HCT116 (cell line): Measurements from ENCODE around the gene LIPM. TPM values are rescaled to one million over a fixed set of nuclear protein-coding genes. Genes with fewer than 3 reads are reported as not detected.

ENCODE experiments used
- ATAC-seq: fragments of 200-7000 bp; cut with Tn5 transposase; 2 replicates; pipeline ENCODE4 v1.9.1; 2020; ENCODE audit warnings: mild to moderate bottlenecking, moderate library complexity
- BruUV-seq: library from RNA; stranded (reverse); fragments of 400-500 nt; replicated peaks from 2 replicates; lab custom pipeline; 2021; lab: Mats Ljungman, UMichigan
- CTCF ChIA-PET: fragments of 300-600 bp; sonication (Branson Sonifier 250); formaldehyde crosslinking; loops from one replicate; lab custom pipeline; 2021; ENCODE audit warnings: antibody characterized with exemption; lab: Charles Lee
- POLR2A ChIA-PET: fragments of 300-600, 350-600 bp; sonication (Branson Sonifier 250); formaldehyde crosslinking; loops from one replicate; lab custom pipeline; 2021; ENCODE audit warnings: antibody characterized with exemption; lab: Charles Lee
- RAD21 ChIA-PET, 2 experiments: fragments of 300-600 bp; sonication (Branson Sonifier 250); formaldehyde crosslinking; loops; one replicate each; lab custom pipeline; 2023; ENCODE audit warnings: low total read pairs in 2 of 2; ENCODE audit not compliant: uncharacterized antibody in 2 of 2, unreplicated experiment in 2 of 2, low non-redundant PET in 1 of 2; lab: Charles Lee
- DNase-seq: peaks from one replicate; pipeline ENCODE4 v3.0.0-alpha.2; 2010; ENCODE audit warnings: low read depth, low spot score
- H2AFZ ChIP-seq: fragments of 200-600 bp; shearing (Covaris generic), sonication (generic); 2 replicates; pipeline ENCODE4 v1.6.1; 2017; ENCODE audit warnings: low read depth, mixed run types, mixed read lengths, antibody characterized with exemption, low read length; ENCODE audit not compliant: poor library complexity, severe bottlenecking
- H3K27ac ChIP-seq: 2 replicates; pipeline ENCODE4 v1.5.1; 2012; ENCODE audit warnings: low read depth, low read length
- H3K27me3 ChIP-seq: fragments of 200-600 bp; sonication (generic); 2 replicates; pipeline ENCODE4 v1.6.1; 2016; ENCODE audit warnings: mixed run types, low read length, mixed read lengths; ENCODE audit not compliant: insufficient read depth
- H3K36me3 ChIP-seq, 2 experiments: fragments of 200-500 bp in 1 of 2; fragments of 200-600 bp in 1 of 2; sonication (Bioruptor generic) in 1 of 2; sonication (generic) in 1 of 2; 2 replicates each; pipeline versions ENCODE4 v1.5.1 to v1.6.1; 2014 to 2016; ENCODE audit warnings: low read length in 2 of 2, inconsistent platforms in 1 of 2, mixed read lengths in 1 of 2, mixed run types in 1 of 2; ENCODE audit not compliant: insufficient read depth in 2 of 2, control insufficient read depth in 1 of 2
- H3K4me1 ChIP-seq, 2 experiments: fragments of 200-600 bp in 1 of 2; sonication (generic) in 1 of 2; 2 replicates each; pipeline versions ENCODE4 v1.5.1 to v1.6.1; 2012 to 2017; ENCODE audit warnings: low read length in 2 of 2, inconsistent platforms in 1 of 2, mild to moderate bottlenecking in 1 of 2, mixed read lengths in 1 of 2, mixed run types in 1 of 2, moderate library complexity in 1 of 2; ENCODE audit not compliant: insufficient read depth in 2 of 2, control insufficient read depth in 1 of 2
- H3K4me2 ChIP-seq: fragments of 200-600 bp; sonication (generic); 2 replicates; pipeline ENCODE4 v1.6.1; 2017; ENCODE audit warnings: mixed run types, low read length, mixed read lengths
- H3K4me3 ChIP-seq, 2 experiments: fragments of 200-600 bp in 1 of 2; sonication (generic) in 1 of 2; replicated peaks in 1 of 2; 2 replicates each; pipeline ENCODE4 v1.5.1; 2011 to 2016; ENCODE audit warnings: low read length in 2 of 2, control low read depth in 1 of 2, low read depth in 1 of 2, mild to moderate bottlenecking in 1 of 2, mixed read lengths in 1 of 2, mixed run types in 1 of 2
- H3K79me2 ChIP-seq: fragments of 200-600 bp; sonication (generic); 2 replicates; pipeline ENCODE4 v1.6.1; 2017; ENCODE audit warnings: mild to moderate bottlenecking, mixed run types, low read length, moderate library complexity, mixed read lengths; ENCODE audit not compliant: insufficient read depth
- H3K9ac ChIP-seq: fragments of 200-600 bp; sonication (generic); 2 replicates; pipeline ENCODE4 v1.6.1; 2016; ENCODE audit warnings: low read length, mixed read lengths
- H3K9me2 ChIP-seq: fragments of 200-600 bp; sonication (generic), shearing (Covaris generic); 2 replicates; pipeline ENCODE4 v1.6.1; 2017; ENCODE audit warnings: mixed run types, mild to moderate bottlenecking, moderate library complexity; ENCODE audit not compliant: insufficient read depth
- H3K9me3 ChIP-seq, 2 experiments: fragments of 200-500 bp in 1 of 2; fragments of 200-600 bp in 1 of 2; sonication (Bioruptor generic) in 1 of 2; sonication (generic) in 1 of 2; 2 replicates each; pipeline ENCODE4 v1.6.1; 2014 to 2017; ENCODE audit warnings: low read length in 2 of 2, mixed read lengths in 2 of 2, inconsistent platforms in 1 of 2, low read depth in 1 of 2, mild to moderate bottlenecking in 1 of 2, mixed run types in 1 of 2, moderate library complexity in 1 of 2; ENCODE audit not compliant: control insufficient read depth in 1 of 2, insufficient read depth in 1 of 2
- H4K20me1 ChIP-seq: fragments of 200-600 bp; sonication (generic), shearing (Covaris generic); 2 replicates; pipeline ENCODE4 v1.6.1; 2017; ENCODE audit warnings: mixed run types, mild to moderate bottlenecking, moderate library complexity; ENCODE audit not compliant: insufficient read depth
- CBX3 ChIP-seq: IDR thresholded peaks from 2 replicates; pipeline ENCODE4 v1.6.1; 2012; ENCODE audit warnings: low read depth
- CEBPB ChIP-seq: IDR thresholded peaks from 2 replicates; pipeline ENCODE4 v1.6.1; 2012; ENCODE audit warnings: low read depth
- EZH2 ChIP-seq: fragments of 200-600 bp; sonication (generic); IDR thresholded peaks from 2 replicates; pipeline ENCODE4 v1.6.1; 2017; ENCODE audit warnings: antibody characterized with exemption, mixed run types
- JUND ChIP-seq: IDR thresholded peaks from 2 replicates; pipeline ENCODE4 v1.6.1; 2012
- POLR2A ChIP-seq: IDR thresholded peaks from 2 replicates; pipeline ENCODE4 v1.7.0; 2011; ENCODE audit warnings: borderline replicate concordance; ENCODE audit not compliant: insufficient read depth, insufficient read length; ENCODE audit errors: extremely low read depth
- POLR2AphosphoS5 ChIP-seq: IDR thresholded peaks from 2 replicates; pipeline ENCODE4 v1.6.1; 2011; ENCODE audit warnings: mild to moderate bottlenecking, low read depth, low read length, moderate library complexity
- RAD21 ChIP-seq: IDR thresholded peaks from 2 replicates; pipeline ENCODE4 v1.6.1; 2012; ENCODE audit warnings: low read depth, mild to moderate bottlenecking
- SIN3A ChIP-seq: IDR thresholded peaks from 2 replicates; pipeline ENCODE4 v1.6.1; 2012; ENCODE audit warnings: low read depth
- SP1 ChIP-seq: IDR thresholded peaks from 2 replicates; pipeline ENCODE4 v1.6.1; 2012; ENCODE audit warnings: low read depth
- SRF ChIP-seq: IDR thresholded peaks from 2 replicates; pipeline ENCODE4 v1.6.1; 2012; ENCODE audit warnings: low read depth
- TCF7L2 ChIP-seq: IDR thresholded peaks from 2 replicates; pipeline ENCODE4 v1.7.0; 2011; ENCODE audit warnings: borderline replicate concordance, inconsistent platforms; ENCODE audit not compliant: insufficient read depth, insufficient read length; ENCODE audit errors: extremely low read depth
- ZFX ChIP-seq: fragments of 450-650 bp; IDR thresholded peaks from 2 replicates; pipeline ENCODE4 v1.6.1; 2017
- ZNF274 ChIP-seq: fragments of 200-500 bp; sonication (Bioruptor generic); IDR thresholded peaks from 2 replicates; pipeline ENCODE4 v1.6.1; 2014; ENCODE audit warnings: mild to moderate bottlenecking, low read depth, low read length, inconsistent platforms
- intact Hi-C: fragments of 100-400 bp; cut with micrococcal nuclease; formaldehyde crosslinking; loops from 2 replicates; pipeline ENCODE4 v1.10.0; 2022
- total RNA-seq: library from RNA; stranded (reverse); gene quantifications from one replicate; pipeline ENCODE4 v1.2.1, GENCODE V29; 2021; ENCODE audit not compliant: unreplicated experiment
- TF ChIP-seq, protein P1 (sequence below): IDR thresholded peaks from 2 replicates; pipeline ENCODE4 v1.6.1; 2012
- TF ChIP-seq, protein P2 (sequence below), 3 experiments: fragments of 200-600 bp in 1 of 3; sonication (generic) in 1 of 3; IDR thresholded peaks in 2 of 3; conservative IDR thresholded peaks in 1 of 3; 2 replicates each; pipeline ENCODE4 v1.5.1; 2012 to 2017; ENCODE audit warnings: low read depth in 2 of 3, low read length in 2 of 3, antibody characterized with exemption in 1 of 3, borderline replicate concordance in 1 of 3, control low read depth in 1 of 3, mild to moderate bottlenecking in 1 of 3, mixed read lengths in 1 of 3, mixed run types in 1 of 3, moderate library complexity in 1 of 3; ENCODE audit not compliant: insufficient read depth in 1 of 3
- TF ChIP-seq, protein P3 (sequence below): IDR thresholded peaks from 2 replicates; pipeline ENCODE4 v1.6.1; 2012; ENCODE audit warnings: low read depth

LIPM gene
- total RNA-seq, 1 experiment from 2014 or later = not detected

DNA sequence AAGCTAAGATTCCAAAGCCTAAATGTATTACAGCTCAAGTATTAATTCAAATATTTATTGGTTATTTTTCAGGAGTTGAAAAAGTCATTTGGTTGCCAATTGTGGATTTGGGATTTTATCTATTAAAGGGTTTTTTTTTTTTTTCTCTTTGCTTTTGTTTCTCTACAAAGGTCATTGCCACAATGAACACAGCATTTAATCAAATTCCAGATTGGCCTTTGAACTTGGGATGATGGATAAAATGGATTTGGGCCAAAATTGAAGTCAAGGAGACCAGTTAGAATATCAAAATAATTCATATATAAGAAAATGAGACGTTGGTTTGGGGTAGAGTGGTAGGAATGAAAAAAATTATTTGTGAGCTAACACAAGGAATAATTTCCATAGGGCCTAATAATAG is 33.1 kb upstream of the LIPM start:
- no peaks in the 10 kb centered on the region for H3K9me2 ChIP-seq
- RAD21 ChIA-PET = interaction anchor here in 1 of 2 experiments (0.6 kb wide), 1 partner anchor 205 kb away, joined by 3 read pairs; no protein-coding TSS in a partner anchor
- no TSS peak for BruUV-seq
- no peak overlapping the region for H3K27ac ChIP-seq
- H3K4me1 ChIP-seq = no peaks in the 10 kb centered on the region
- no peaks in the 10 kb centered on the region for H3K9me3 ChIP-seq
- DNase-seq = no peak
- intact Hi-C loops = no loop called here
- CTCF ChIA-PET = interaction anchor here (1.0 kb wide), 1 partner anchor 22 kb away, joined by 3 read pairs; no protein-coding TSS in a partner anchor
- no peaks in the 10 kb centered on the region for H3K27me3 ChIP-seq
- H4K20me1 ChIP-seq = no peaks in the 10 kb centered on the region
- H3K79me2 ChIP-seq = no peaks in the 10 kb centered on the region
- H3K9ac ChIP-seq = no peak overlapping the region
- TF ChIP-seq SIN3A (no peak), RAD21 (no peak), CBX3 (no peak), CEBPB (no peak), EZH2 (no peak), ZFX (no peak), SP1 (no peak), TCF7L2 (no peak), SRF (no peak), POLR2AphosphoS5 (no peak), POLR2A (no peak), JUND (no peak), ZNF274 (no peak)
- TF ChIP-seq, protein P1, sequence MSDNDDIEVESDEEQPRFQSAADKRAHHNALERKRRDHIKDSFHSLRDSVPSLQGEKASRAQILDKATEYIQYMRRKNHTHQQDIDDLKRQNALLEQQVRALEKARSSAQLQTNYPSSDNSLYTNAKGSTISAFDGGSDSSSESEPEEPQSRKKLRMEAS = no peak
- TF ChIP-seq, protein P2, sequence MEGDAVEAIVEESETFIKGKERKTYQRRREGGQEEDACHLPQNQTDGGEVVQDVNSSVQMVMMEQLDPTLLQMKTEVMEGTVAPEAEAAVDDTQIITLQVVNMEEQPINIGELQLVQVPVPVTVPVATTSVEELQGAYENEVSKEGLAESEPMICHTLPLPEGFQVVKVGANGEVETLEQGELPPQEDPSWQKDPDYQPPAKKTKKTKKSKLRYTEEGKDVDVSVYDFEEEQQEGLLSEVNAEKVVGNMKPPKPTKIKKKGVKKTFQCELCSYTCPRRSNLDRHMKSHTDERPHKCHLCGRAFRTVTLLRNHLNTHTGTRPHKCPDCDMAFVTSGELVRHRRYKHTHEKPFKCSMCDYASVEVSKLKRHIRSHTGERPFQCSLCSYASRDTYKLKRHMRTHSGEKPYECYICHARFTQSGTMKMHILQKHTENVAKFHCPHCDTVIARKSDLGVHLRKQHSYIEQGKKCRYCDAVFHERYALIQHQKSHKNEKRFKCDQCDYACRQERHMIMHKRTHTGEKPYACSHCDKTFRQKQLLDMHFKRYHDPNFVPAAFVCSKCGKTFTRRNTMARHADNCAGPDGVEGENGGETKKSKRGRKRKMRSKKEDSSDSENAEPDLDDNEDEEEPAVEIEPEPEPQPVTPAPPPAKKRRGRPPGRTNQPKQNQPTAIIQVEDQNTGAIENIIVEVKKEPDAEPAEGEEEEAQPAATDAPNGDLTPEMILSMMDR (IDR thresholded peaks at IDR 0.05 in 2 of 3, conservative IDR thresholded peaks at IDR 0.05 in 1 of 3; ENCODE audit: borderline replicate concordance in 1 of 3, insufficient read depth in 1 of 3, low read depth in 2 of 3, low read length in 2 of 3) = no peak
- TF ChIP-seq, protein P3, sequence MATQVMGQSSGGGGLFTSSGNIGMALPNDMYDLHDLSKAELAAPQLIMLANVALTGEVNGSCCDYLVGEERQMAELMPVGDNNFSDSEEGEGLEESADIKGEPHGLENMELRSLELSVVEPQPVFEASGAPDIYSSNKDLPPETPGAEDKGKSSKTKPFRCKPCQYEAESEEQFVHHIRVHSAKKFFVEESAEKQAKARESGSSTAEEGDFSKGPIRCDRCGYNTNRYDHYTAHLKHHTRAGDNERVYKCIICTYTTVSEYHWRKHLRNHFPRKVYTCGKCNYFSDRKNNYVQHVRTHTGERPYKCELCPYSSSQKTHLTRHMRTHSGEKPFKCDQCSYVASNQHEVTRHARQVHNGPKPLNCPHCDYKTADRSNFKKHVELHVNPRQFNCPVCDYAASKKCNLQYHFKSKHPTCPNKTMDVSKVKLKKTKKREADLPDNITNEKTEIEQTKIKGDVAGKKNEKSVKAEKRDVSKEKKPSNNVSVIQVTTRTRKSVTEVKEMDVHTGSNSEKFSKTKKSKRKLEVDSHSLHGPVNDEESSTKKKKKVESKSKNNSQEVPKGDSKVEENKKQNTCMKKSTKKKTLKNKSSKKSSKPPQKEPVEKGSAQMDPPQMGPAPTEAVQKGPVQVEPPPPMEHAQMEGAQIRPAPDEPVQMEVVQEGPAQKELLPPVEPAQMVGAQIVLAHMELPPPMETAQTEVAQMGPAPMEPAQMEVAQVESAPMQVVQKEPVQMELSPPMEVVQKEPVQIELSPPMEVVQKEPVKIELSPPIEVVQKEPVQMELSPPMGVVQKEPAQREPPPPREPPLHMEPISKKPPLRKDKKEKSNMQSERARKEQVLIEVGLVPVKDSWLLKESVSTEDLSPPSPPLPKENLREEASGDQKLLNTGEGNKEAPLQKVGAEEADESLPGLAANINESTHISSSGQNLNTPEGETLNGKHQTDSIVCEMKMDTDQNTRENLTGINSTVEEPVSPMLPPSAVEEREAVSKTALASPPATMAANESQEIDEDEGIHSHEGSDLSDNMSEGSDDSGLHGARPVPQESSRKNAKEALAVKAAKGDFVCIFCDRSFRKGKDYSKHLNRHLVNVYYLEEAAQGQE = no peak
- no peak for ATAC-seq
- no peak overlapping the region for H3K4me2 ChIP-seq
- H3K4me3 ChIP-seq = no peak overlapping the region
- no peaks in the 10 kb centered on the region for H3K36me3 ChIP-seq
- POLR2A ChIA-PET = no interaction called here
- H2AFZ ChIP-seq = no peak overlapping the region
